HepG2 (cell line): Measurements from ENCODE around the gene CARS2. TPM values are rescaled to one million over a fixed set of nuclear protein-coding genes. Genes with fewer than 3 reads are reported as not detected.
A peak's percentile ranks its signal among the peaks of the same experiment; 100 is the strongest.

Experiments used
- AHDC1 ChIP-seq: sonication (generic); formaldehyde crosslinking; IDR thresholded peaks from 2 replicates; pipeline ENCODE4 v1.5.1; 2020; ENCODE audit warnings: mild to moderate bottlenecking, missing genetic modification reagents, borderline replicate concordance
- ESRRA ChIP-seq: sonication (generic); formaldehyde crosslinking; IDR thresholded peaks from 2 replicates; pipeline ENCODE4 v1.5.1; 2020; ENCODE audit warnings: mild to moderate bottlenecking, low read depth, missing genetic modification reagents
- FOXK1 ChIP-seq: sonication (generic); formaldehyde crosslinking; IDR thresholded peaks from 2 replicates; pipeline ENCODE4 v1.4.0; 2020; ENCODE audit warnings: low read depth, missing genetic modification reagents, borderline replicate concordance
- PAX8 ChIP-seq: sonication (generic); formaldehyde crosslinking; IDR thresholded peaks from 2 replicates; pipeline ENCODE4 v1.8.0; 2022; ENCODE audit warnings: mild to moderate bottlenecking, missing genetic modification reagents, borderline replicate concordance
- PLSCR1 ChIP-seq: sonication (generic); formaldehyde crosslinking; IDR thresholded peaks from 2 replicates; pipeline ENCODE4 v1.5.0; 2020; ENCODE audit warnings: missing genetic modification reagents, mild to moderate bottlenecking, borderline replicate concordance
- POGK ChIP-seq: sonication (generic); formaldehyde crosslinking; conservative IDR thresholded peaks from 2 replicates; pipeline ENCODE4 v1.8.0; 2022; ENCODE audit warnings: mild to moderate bottlenecking, moderate library complexity, missing genetic modification reagents
- SMAD1 ChIP-seq: sonication (generic); formaldehyde crosslinking; IDR thresholded peaks from 2 replicates; pipeline ENCODE4 v1.4.0; 2020; ENCODE audit warnings: missing genetic modification reagents, low read depth, mild to moderate bottlenecking, borderline replicate concordance
- ZBTB10 ChIP-seq: sonication (generic); formaldehyde crosslinking; IDR thresholded peaks from 2 replicates; pipeline ENCODE4 v1.4.0; 2020; ENCODE audit warnings: missing genetic modification reagents, borderline replicate concordance
- ZBTB33 ChIP-seq: sonication (generic); formaldehyde crosslinking; IDR thresholded peaks from 2 replicates; pipeline ENCODE4 v1.4.0; 2020; ENCODE audit warnings: missing genetic modification reagents
- ZBTB37 ChIP-seq: sonication (generic); formaldehyde crosslinking; IDR thresholded peaks from 2 replicates; pipeline ENCODE4 v1.4.0; 2020; ENCODE audit warnings: mild to moderate bottlenecking, missing genetic modification reagents
- ZNF138 ChIP-seq: sonication (generic); formaldehyde crosslinking; IDR thresholded peaks from 2 replicates; pipeline ENCODE4 v1.5.0; 2020; ENCODE audit warnings: mild to moderate bottlenecking, low read depth, missing genetic modification reagents
- ZNF292 ChIP-seq: sonication (generic); formaldehyde crosslinking; IDR thresholded peaks from 2 replicates; pipeline ENCODE4 v1.8.1; 2022; ENCODE audit warnings: mild to moderate bottlenecking, low read depth, missing genetic modification reagents, borderline replicate concordance
- polyA plus RNA-seq, 8 experiments: library from polyadenylated mRNA; depleted of rRNA in 3 of 8; stranded (reverse) in 7 of 8; unstranded in 1 of 8; fragments of >200 nt; fragmentation: Illumina TruSeq in 4 of 8; extraction: Trizol in 4 of 8; gene quantifications; 2 replicates each; pipeline versions ENCODE4 v1.2.1 to v1.2.3, GENCODE V29; 2011 to 2016; ENCODE audit warnings: low read depth in 4 of 8, missing spikeins in 1 of 8, mixed read lengths in 1 of 8; ENCODE audit not compliant: insufficient read depth in 1 of 8
- total RNA-seq, 5 experiments: library from RNA; depleted of rRNA; stranded (reverse); fragments of >200 nt; fragmentation: Illumina TruSeq; extraction: Trizol; gene quantifications; 2 replicates each; pipeline ENCODE4 v1.2.3, GENCODE V29; 2016; ENCODE audit warnings: low read depth in 1 of 5

CARS2 gene
- total and polyA plus RNA-seq, 2 of the 13 experiments (the other 11 are each of a cell fraction or from before 2014, with no cell fraction given) = 41.1 to 59.3 TPM

- TF ChIP-seq AHDC1 (CRISPR knock-in tag) (no peak), SMAD1 (CRISPR knock-in tag) (no peak), PLSCR1 (CRISPR knock-in tag) (0 out of 2 replicates have a peak, but pooled peaks have one; percentile 36), FOXK1 (no peak; the same call in 1 of the 2 replicates), ZBTB10 (CRISPR knock-in tag) (no peak), ZBTB33 (CRISPR knock-in tag) (no peak), ESRRA (no peak), PAX8 (CRISPR knock-in tag) (no peak), ZNF292 (CRISPR knock-in tag) (no peak), ZNF138 (CRISPR knock-in tag) (no peak), POGK (CRISPR knock-in tag) (no peak), ZBTB37 (CRISPR knock-in tag) (no peak)
Measured at GRCh38 chr13:110712081-110712848, 6.3 kb upstream of the CARS2 start (continued).
